ENCODE results near the gene GRID2IP. TPM values are rescaled to one million over a fixed set of nuclear protein-coding genes. Genes with fewer than 3 reads are reported as not detected.
"Not testable (repeated sequence)": the region's sequence is repeated elsewhere in the genome, so short reads cannot be mapped to it uniquely, and the experiment has no call there.

Gene GRID2IP
- total RNA-seq, 1 experiment from 2014 or later, result 0.44 TPM

DNA sequence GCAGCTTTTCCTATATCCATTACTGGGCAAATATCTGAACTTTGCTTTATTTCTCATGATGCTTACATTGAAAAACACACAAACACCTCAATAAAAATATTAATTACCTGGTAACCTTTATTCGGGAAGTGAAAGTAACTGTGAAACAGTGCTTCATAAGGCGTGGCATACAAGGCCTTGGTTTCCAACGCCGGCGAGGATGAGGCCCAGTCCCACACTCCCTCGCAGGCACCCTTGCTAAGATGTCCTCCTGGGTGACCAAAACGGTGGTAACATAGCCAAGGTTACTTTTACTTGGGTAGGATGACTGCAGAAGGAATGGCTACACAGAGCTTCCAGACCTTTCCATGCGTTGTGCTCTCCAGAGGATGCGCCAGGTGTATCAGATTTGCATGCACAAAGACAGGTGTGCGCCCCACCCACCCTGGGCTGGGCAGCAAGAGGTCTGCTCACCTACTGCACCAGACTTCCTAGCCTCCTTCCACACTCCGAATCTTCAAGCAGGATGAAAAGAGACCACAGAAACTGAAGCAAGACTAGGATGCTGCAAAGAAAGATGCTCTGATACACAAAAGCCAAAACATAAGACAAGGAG is 90.2 kb downstream of the GRID2IP start:
- DNase-seq (ENCODE audit: low spot score), result no peak
- in situ Hi-C loops (cut with HindIII; ENCODE audit: low sequenced_read_pairs), result no loop called here

DNA sequence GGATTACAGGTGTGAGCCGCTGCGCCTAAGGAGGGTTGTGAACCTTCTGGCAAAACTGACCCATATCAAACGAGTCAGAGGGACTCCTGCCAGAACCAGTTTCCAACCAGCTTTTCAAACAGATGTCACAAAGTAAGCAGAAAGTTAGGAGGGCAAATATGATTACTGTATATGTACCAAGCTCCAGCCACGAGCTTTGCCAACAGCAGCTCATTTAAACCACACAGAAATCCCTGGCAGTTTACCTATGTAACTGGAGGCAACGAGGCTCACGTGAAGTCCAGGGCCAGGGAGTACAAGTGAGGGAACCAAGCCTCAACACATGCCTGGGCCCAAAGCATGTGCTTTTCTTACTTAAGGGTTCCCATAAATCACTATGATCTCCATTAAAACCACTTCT is 91.0 kb downstream of the GRID2IP start:
- no peak for DNase-seq (ENCODE audit: low spot score)
- in situ Hi-C loops (cut with HindIII; ENCODE audit: low sequenced_read_pairs), result no loop called here

DNA sequence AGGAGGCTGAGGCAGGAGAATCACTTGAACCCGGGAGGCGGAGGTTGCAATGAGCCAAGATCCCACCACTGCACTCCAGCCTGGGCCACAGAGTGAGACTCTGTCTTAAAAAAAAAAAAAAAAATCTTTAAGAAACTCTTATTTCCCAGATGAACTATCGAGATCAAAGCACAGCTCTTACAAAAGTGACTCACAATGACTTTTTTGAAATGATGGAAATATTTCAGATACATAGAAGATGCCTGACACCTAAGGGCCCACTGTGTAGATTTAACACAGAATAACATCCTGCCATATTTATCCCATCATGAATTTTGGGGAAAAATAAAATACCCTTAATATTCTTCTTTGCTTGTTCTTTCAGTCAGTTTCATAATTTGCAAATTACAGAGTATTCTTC is 92.6 kb downstream of the GRID2IP start:
- DNase-seq (ENCODE audit: low spot score); in situ Hi-C loops (cut with HindIII; ENCODE audit: low sequenced_read_pairs): not testable (repeated sequence)

DNA sequence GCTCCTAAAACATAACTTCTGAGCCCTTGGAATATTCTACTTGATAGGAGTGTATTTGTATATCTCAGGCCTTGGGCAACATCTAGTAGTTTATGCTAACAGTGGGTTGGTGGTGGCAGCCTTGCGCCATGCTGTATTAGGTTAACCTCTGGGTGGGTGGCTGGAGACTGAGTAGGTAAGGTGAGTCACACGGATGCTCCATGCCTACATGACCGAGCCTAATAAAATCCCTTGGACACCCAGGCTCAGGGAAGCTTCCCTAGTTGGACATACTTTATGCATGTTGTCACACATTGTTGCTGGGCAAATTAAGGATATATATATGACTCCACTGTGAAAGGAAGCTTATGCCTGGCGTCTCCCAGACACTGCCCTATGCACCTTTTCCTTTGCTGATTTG is 97.5 kb downstream of the GRID2IP start:
- DNase-seq (ENCODE audit: low spot score), result no peak
- in situ Hi-C loops (cut with HindIII; ENCODE audit: low sequenced_read_pairs), result no loop called here

DNA sequence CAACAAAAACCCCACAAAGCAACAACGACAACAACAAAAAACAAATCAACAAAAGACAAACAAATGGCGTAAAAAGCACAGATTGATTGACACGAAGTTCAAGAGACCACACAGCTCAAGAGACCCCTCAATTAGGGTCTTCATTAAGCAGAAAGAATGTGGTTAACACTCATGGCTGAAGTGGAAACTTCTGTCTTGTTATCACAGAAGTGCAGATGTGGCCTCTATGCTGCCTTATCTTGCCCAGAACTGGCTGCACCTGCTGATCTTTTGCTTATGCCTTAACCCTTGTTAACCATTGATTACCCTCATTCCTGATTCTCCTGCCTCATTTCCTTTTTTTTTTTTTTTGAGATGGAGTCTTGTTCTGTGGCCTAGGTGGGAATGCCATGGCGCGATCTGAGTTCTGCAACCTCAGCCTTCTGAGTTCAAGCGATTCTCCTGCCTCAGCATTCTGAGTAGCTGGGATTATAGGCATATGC is 100.0 kb downstream of the GRID2IP start:
- in situ Hi-C loops (cut with HindIII; ENCODE audit: low sequenced_read_pairs), result no loop called here
- DNase-seq (ENCODE audit: low spot score), result no peak

DNA sequence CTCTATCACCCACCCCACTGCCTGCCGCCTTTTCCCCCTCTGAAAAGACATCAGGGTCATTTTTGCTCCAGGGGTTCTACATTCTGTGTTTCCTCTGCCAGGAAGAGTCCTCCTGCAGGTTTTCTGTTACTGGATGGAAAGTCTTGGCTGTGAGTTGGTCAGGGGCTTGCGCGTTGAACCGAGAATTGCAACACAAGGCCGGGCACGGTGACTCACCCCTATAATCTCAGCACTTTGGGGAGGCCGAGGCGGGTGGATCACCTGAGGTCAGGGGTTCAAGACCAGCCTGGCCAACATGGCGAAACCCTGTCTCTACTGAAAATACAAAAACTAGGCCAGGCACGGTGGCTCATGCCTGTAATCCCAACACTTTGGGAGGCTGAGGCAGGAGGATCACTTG is 100.7 kb downstream of the GRID2IP start:
- DNase-seq (ENCODE audit: low spot score); in situ Hi-C loops (cut with HindIII; ENCODE audit: low sequenced_read_pairs): not testable (repeated sequence)

DNA sequence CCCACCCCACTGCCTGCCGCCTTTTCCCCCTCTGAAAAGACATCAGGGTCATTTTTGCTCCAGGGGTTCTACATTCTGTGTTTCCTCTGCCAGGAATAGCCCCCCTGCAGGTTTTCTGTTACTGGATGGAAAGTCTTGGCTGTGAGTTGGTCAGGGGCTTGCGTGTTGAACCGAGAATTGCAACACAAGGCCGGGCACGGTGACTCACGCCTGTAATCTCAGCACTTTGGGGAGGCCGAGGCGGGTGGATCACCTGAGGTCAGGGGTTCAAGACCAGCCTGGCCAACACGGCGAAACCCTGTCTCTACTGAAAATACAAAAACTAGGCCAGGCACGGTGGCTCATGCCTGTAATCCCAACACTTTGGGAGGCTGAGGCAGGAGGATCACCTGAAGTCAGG is 101.4 kb downstream of the GRID2IP start:
- in situ Hi-C loops (cut with HindIII; ENCODE audit: low sequenced_read_pairs); DNase-seq (ENCODE audit: low spot score): not testable (repeated sequence)

DNA sequence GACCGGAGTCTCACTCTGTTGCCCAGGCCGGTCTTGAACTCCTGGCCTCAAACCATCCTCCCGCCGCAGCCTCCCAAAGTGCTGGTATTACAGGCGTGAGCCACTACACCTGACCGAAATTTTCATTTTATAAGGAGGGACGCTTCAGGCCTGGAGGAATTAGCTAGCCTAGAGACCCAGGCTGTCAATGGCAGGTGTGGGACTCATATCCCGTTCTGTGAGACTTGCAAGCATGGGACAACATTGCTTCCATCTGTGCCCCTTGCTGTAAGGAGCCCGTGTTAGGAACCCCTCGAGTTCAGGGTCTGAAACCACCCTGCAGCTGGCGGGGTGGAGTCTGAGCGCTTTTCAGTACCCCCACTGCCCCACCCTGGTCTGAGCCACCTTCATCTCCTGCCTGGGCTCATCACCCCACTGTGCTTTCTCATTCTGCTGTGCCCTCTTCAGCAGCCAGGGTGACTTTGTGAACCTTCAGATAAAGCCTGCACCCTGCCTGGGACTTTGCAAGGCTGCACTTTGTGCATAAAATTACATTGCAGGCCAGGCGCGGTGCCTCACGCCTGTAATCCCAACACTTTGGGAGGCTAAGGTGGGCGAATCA is 102.2 kb downstream of the GRID2IP start:
- no peak for DNase-seq (ENCODE audit: low spot score)
- in situ Hi-C loops (cut with HindIII; ENCODE audit: low sequenced_read_pairs), result no loop called here

DNA sequence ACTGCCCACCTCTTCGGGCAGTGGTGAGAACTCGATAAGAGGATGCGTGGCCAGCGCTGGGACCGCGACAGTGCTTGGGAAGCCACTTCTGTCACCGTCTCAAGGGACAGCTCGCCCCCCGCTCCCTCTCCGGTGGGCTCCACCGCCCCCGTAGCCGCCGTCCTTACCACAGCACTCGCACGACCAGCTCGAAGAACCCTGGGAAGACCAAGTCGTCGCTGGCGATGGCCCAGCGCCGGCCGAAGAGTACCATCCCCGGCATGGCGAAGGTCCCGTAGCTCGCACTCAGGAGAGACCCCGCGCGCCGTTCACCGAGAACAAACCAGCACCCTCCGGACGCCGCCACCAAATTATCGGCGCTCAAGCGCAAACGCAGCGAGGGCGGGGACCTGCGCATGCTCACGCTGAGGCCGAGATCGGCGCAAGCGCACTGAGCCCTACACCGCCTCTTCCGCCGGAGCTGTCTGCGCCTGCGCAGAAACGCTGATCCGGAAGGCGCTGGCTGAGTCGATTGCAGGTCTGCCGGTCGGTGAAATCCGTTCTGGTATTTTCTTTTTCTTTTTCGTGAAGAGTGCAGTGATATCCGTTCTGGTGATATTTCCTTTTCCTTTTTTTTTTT is 103.6 kb downstream of the GRID2IP start, which contains the start of gene DAGLB:
DAGLB (minus strand) TSS at position 374 of the 619 bp plus-strand sequence; CDS start at position 262, 112 bp downstream.
- in situ Hi-C loops (cut with HindIII; ENCODE audit: low sequenced_read_pairs), result no loop called here
- peak; percentile 84 for DNase-seq (ENCODE audit: low spot score)

Other genes starting within 250 kb of the GRID2IP start
- 16.5 and 29.0 TPM in 2 replicates for gene FAM220A, start 202.5 kb downstream of the GRID2IP start, total RNA-seq (2014; rRNA removed; shearing (Covaris generic))
- gene RAC1, start 176.9 kb downstream of the GRID2IP start, total RNA-seq (2014; rRNA removed; shearing (Covaris generic)), result 13.2 and 23.9 TPM in 2 replicates
- gene DAGLB, start 103.5 kb downstream of the GRID2IP start, total RNA-seq (2014; rRNA removed; shearing (Covaris generic)), result 7.8 and 8.7 TPM in 2 replicates
- 74.5 and 105 TPM in 2 replicates for gene KDELR2, start 67.3 kb downstream of the GRID2IP start, total RNA-seq (2014; rRNA removed; shearing (Covaris generic))
- 65.5 and 66.3 TPM in 2 replicates for gene ZDHHC4, start 26.0 kb upstream of the GRID2IP start, total RNA-seq (2014; rRNA removed; shearing (Covaris generic))
- gene INTS15, start 38.6 kb upstream of the GRID2IP start, total RNA-seq (2014; rRNA removed; shearing (Covaris generic)), result 24.5 and 33.1 TPM in 2 replicates
- gene ZNF853, start 64.1 kb upstream of the GRID2IP start, total RNA-seq (2014; rRNA removed; shearing (Covaris generic)), result 12.1 and 16.6 TPM in 2 replicates
- 15.3 and 20.2 TPM in 2 replicates for gene ZNF316, start 85.9 kb upstream of the GRID2IP start, total RNA-seq (2014; rRNA removed; shearing (Covaris generic))
- gene ZNF12, start 155.5 kb upstream of the GRID2IP start, total RNA-seq (2014; rRNA removed; shearing (Covaris generic)), result 12.0 and 12.8 TPM in 2 replicates
- 0.80 and 6.6 TPM in 2 replicates for gene RSPH10B2, start 202.6 kb upstream of the GRID2IP start, total RNA-seq (2014; rRNA removed; shearing (Covaris generic))